Fibroblast of lung (primary cell): ENCODE measurements around the gene PC. TPM values are rescaled to one million over a fixed set of nuclear protein-coding genes. Genes with fewer than 3 reads are reported as not detected.

Source experiments
- DNase-seq, 2 donors: peaks; one replicate each; pipeline versions ENCODE4 v3.0.0 to v3.0.0-alpha.2; 2010; ENCODE audit warnings: low read depth in 2 of 2
- H2AFZ ChIP-seq: 2 replicates; pipeline ENCODE4 v1.5.1; 2012; ENCODE audit warnings: low read length, control low read depth, inconsistent platforms
- H3K27ac ChIP-seq: 2 replicates; pipeline ENCODE4 v1.5.1; 2011; ENCODE audit warnings: low read length, control low read depth; ENCODE audit not compliant: insufficient read depth
- H3K27me3 ChIP-seq: 2 replicates; pipeline ENCODE4 v1.5.1; 2011; ENCODE audit warnings: mild to moderate bottlenecking, low read length; ENCODE audit not compliant: control insufficient read depth, insufficient read depth
- H3K36me3 ChIP-seq: 2 replicates; pipeline ENCODE4 v1.5.1; 2011; ENCODE audit warnings: low read length; ENCODE audit not compliant: control insufficient read depth, insufficient read depth
- H3K4me1 ChIP-seq: 2 replicates; pipeline ENCODE4 v1.5.1; 2011; ENCODE audit warnings: low read length; ENCODE audit not compliant: control insufficient read depth, insufficient read depth; ENCODE audit errors: extremely low read depth
- H3K4me2 ChIP-seq: 2 replicates; pipeline ENCODE4 v1.5.1; 2011; ENCODE audit warnings: low read length, control low read depth; ENCODE audit not compliant: insufficient read depth; ENCODE audit errors: extremely low read depth
- H3K4me3 ChIP-seq, 4 experiments: fragments of 200-600 bp in 1 of 4; sonication (generic) in 1 of 4; replicated peaks in 1 of 4; 2 replicates each; pipeline ENCODE4 v1.5.1; 2011 to 2016; ENCODE audit warnings: low read length in 4 of 4, low read depth in 3 of 4, mild to moderate bottlenecking in 3 of 4, control low read depth in 2 of 4, inconsistent platforms in 1 of 4, mixed read lengths in 1 of 4; ENCODE audit not compliant: insufficient read depth in 1 of 4; ENCODE audit errors: control extremely low read depth in 1 of 4
- H3K79me2 ChIP-seq: 2 replicates; pipeline ENCODE4 v1.5.1; 2012; ENCODE audit warnings: mild to moderate bottlenecking, low read length, inconsistent platforms; ENCODE audit not compliant: control insufficient read depth, insufficient read depth
- H3K9ac ChIP-seq: 2 replicates; pipeline ENCODE4 v1.5.1; 2011; ENCODE audit warnings: mild to moderate bottlenecking, low read length, control low read depth; ENCODE audit not compliant: insufficient read depth
- H3K9me3 ChIP-seq: 2 replicates; pipeline ENCODE4 v1.5.1; 2012; ENCODE audit warnings: low read depth, low read length; ENCODE audit not compliant: control insufficient read depth, insufficient read depth
- H4K20me1 ChIP-seq: 2 replicates; pipeline ENCODE4 v1.5.1; 2011; ENCODE audit warnings: low read length; ENCODE audit not compliant: control insufficient read depth, insufficient read depth; ENCODE audit errors: extremely low read depth
- CTCF ChIP-seq, 2 donors: IDR thresholded peaks in 1 of 2; conservative IDR thresholded peaks in 1 of 2; 1 replicate in 1 of 2; 2 replicates in 1 of 2; pipeline ENCODE4 v1.5.1; 2011 to 2012; ENCODE audit warnings: low read length in 2 of 2, control low read depth in 1 of 2, inconsistent platforms in 1 of 2, low read depth in 1 of 2, mild to moderate bottlenecking in 1 of 2
- EZH2 ChIP-seq: IDR thresholded peaks from 2 replicates; pipeline ENCODE4 v1.5.1; 2012; ENCODE audit warnings: low read length, control low read depth, mild to moderate bottlenecking; ENCODE audit errors: missing control alignments
- polyA plus RNA-seq, 2 donors: library from polyadenylated mRNA; depleted of rRNA in 1 of 2; stranded (reverse) in 1 of 2; unstranded in 1 of 2; fragments of >200 nt; gene quantifications; 2 replicates each; pipeline ENCODE4 v1.2.1, GENCODE V29; 2011 to 2012; ENCODE audit warnings: missing spikeins in 1 of 2
- total RNA-seq: library from RNA; depleted of rRNA; stranded (reverse); fragments of >200 nt; gene quantifications from 2 replicates; pipeline ENCODE4 v1.2.1, GENCODE V29; 2014

PC gene
- total and polyA plus RNA-seq, 2 donors (not counting 1 experiment from before 2014, with no cell fraction given), result 5.1 to 22.8 TPM

GRCh38 chr11:66932543-66932942 is 25.6 kb downstream of the PC start:
- no peaks in the 10 kb centered on the region for H3K9me3 ChIP-seq
- H3K79me2 ChIP-seq, result no peaks in the 10 kb centered on the region
- TF ChIP-seq EZH2 (no peak), CTCF (conservative IDR thresholded peaks at IDR 0.05 in 1 of 2, IDR thresholded peaks at IDR 0.05 in 1 of 2; ENCODE audit: low read depth in 1 of 2, low read length in 2 of 2) (no peak)
- no peak overlapping the region for H3K9ac ChIP-seq
- DNase-seq, result no peak
- no peaks in the 10 kb centered on the region for H4K20me1 ChIP-seq
- no peaks in the 10 kb centered on the region for H3K4me1 ChIP-seq
- H3K27ac ChIP-seq, result no peak overlapping the region
- H3K27me3 ChIP-seq, result no peaks in the 10 kb centered on the region
- no peak overlapping the region for H3K4me3 ChIP-seq
- H3K4me2 ChIP-seq, result no peak overlapping the region
- no peaks in the 10 kb centered on the region for H3K36me3 ChIP-seq
- no peak overlapping the region for H2AFZ ChIP-seq

DNA sequence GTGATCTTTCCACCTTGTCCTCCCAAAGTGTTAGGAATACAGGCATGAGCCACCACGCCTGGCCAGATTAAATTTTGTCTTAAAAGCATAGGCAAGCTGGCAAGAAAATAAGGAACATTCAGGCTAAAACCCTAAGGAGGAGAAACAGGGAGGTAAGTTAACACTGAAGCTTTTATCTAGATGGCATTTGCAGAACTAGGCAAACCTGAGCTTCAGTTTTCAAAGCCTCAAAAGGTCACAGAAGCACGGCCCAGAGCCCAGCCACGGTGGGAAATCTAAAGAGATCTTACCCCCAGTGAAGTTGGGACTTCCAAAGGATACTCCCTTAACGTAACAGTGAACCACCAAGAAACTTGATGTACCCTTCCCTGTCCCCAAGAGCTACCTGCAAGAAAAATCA is 28.4 kb downstream of the PC start:
- H3K36me3 ChIP-seq, result no peaks in the 10 kb centered on the region
- H4K20me1 ChIP-seq, result no peaks in the 10 kb centered on the region
- TF ChIP-seq EZH2, result no peak
- no peak for TF ChIP-seq CTCF (conservative IDR thresholded peaks at IDR 0.05 in 1 of 2, IDR thresholded peaks at IDR 0.05 in 1 of 2; ENCODE audit: low read depth in 1 of 2, low read length in 2 of 2)
- H3K27ac ChIP-seq, result no peak overlapping the region
- no peak overlapping the region for H3K9ac ChIP-seq
- no peaks in the 10 kb centered on the region for H3K27me3 ChIP-seq
- H3K4me1 ChIP-seq, result no peaks in the 10 kb centered on the region
- no peaks in the 10 kb centered on the region for H3K79me2 ChIP-seq
- no peaks in the 10 kb centered on the region for H3K9me3 ChIP-seq
- H3K4me3 ChIP-seq, result no peak overlapping the region
- no peak overlapping the region for H2AFZ ChIP-seq
- no peak for DNase-seq
- no peak overlapping the region for H3K4me2 ChIP-seq

DNA sequence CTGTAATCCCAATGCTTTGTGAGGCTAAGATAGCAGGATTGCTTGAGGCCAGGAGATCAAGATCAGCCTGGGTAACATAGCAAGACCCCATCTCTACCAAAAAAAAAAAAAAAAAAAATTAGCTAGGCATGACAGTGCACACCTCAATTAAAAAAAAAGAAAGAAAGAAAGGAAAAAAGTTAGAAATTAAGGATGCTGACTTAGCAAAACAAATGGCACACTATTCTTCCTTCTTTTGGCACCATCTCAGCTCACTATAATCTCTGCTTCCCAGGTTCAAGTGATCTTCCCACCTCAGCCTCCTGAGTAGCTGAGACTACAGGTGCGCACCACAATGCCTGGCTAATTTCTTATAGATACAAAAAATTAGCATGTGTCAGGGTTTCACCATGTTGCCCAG is 33.9 kb downstream of the PC start:
- TF ChIP-seq CTCF (conservative IDR thresholded peaks at IDR 0.05 in 1 of 2, IDR thresholded peaks at IDR 0.05 in 1 of 2; ENCODE audit: low read depth in 1 of 2, low read length in 2 of 2) (no peak), EZH2 (no peak)
- no peak overlapping the region for H3K4me2 ChIP-seq
- no peak overlapping the region for H2AFZ ChIP-seq
- DNase-seq, result no peak
- no peaks in the 10 kb centered on the region for H3K36me3 ChIP-seq
- no peaks in the 10 kb centered on the region for H3K79me2 ChIP-seq
- H4K20me1 ChIP-seq, result no peaks in the 10 kb centered on the region
- no peaks in the 10 kb centered on the region for H3K27me3 ChIP-seq
- no peak overlapping the region for H3K9ac ChIP-seq
- no peak overlapping the region for H3K4me3 ChIP-seq
- H3K9me3 ChIP-seq, result no peaks in the 10 kb centered on the region
- H3K4me1 ChIP-seq, result no peaks in the 10 kb centered on the region
- H3K27ac ChIP-seq, result no peak overlapping the region
